Calu3 (cell line): ENCODE results near the gene SMOC2. TPM values are rescaled to one million over a fixed set of nuclear protein-coding genes. Genes with fewer than 3 reads are reported as not detected.

Experiments
- BruUV-seq: library from RNA; stranded (reverse); fragments of 400-500 nt; replicated peaks from 2 replicates; lab custom pipeline; 2021; lab: Mats Ljungman, UMichigan
- CTCF ChIA-PET: fragments of 300-600 bp; sonication (Branson Sonifier 250); formaldehyde crosslinking; loops from one replicate; lab custom pipeline; 2022; ENCODE audit warnings: antibody characterized with exemption; lab: Charles Lee
- DNase-seq: peaks from one replicate; pipeline ENCODE4 v3.0.0; 2022
- H3K27ac Mint-ChIP-seq: one replicate; pipeline ENCODE4 v1.8.0; 2022; ENCODE audit warnings: mixed read lengths; ENCODE audit not compliant: unreplicated experiment
- H3K27me3 Mint-ChIP-seq: one replicate; pipeline ENCODE4 v1.8.0; 2022; ENCODE audit warnings: mixed read lengths; ENCODE audit not compliant: unreplicated experiment
- H3K36me3 Mint-ChIP-seq: one replicate; pipeline ENCODE4 v1.8.0; 2022; ENCODE audit warnings: mild to moderate bottlenecking, moderate library complexity, mixed read lengths; ENCODE audit not compliant: insufficient read depth, unreplicated experiment
- H3K4me1 Mint-ChIP-seq: one replicate; pipeline ENCODE4 v1.8.0; 2022; ENCODE audit warnings: mild to moderate bottlenecking, low read depth, mixed read lengths; ENCODE audit not compliant: unreplicated experiment
- H3K4me3 Mint-ChIP-seq: one replicate; pipeline ENCODE4 v1.8.0; 2022; ENCODE audit warnings: mild to moderate bottlenecking, low read depth, moderate library complexity, mixed read lengths; ENCODE audit not compliant: unreplicated experiment
- H3K9me3 Mint-ChIP-seq: one replicate; pipeline ENCODE4 v1.8.0; 2022; ENCODE audit warnings: low read depth, mixed read lengths; ENCODE audit not compliant: unreplicated experiment
- intact Hi-C: fragments of 100-400 bp; cut with micrococcal nuclease; formaldehyde crosslinking; loops from one replicate; pipeline ENCODE4 v1.10.0; 2022; ENCODE audit not compliant: unreplicated experiment
- total RNA-seq: library from RNA; stranded (reverse); gene quantifications from 2 replicates; pipeline ENCODE4 v1.2.3, GENCODE V29; 2022
- TF ChIP-seq, protein P1 (sequence below): fragments of 200-600 bp; IDR thresholded peaks from one replicate; pipeline ENCODE4 v1.8.0; 2022; ENCODE audit warnings: antibody characterized with exemption; ENCODE audit not compliant: unreplicated experiment

SMOC2 gene
- total RNA-seq, 1 experiment from 2014 or later, result 1.1 TPM

DNA sequence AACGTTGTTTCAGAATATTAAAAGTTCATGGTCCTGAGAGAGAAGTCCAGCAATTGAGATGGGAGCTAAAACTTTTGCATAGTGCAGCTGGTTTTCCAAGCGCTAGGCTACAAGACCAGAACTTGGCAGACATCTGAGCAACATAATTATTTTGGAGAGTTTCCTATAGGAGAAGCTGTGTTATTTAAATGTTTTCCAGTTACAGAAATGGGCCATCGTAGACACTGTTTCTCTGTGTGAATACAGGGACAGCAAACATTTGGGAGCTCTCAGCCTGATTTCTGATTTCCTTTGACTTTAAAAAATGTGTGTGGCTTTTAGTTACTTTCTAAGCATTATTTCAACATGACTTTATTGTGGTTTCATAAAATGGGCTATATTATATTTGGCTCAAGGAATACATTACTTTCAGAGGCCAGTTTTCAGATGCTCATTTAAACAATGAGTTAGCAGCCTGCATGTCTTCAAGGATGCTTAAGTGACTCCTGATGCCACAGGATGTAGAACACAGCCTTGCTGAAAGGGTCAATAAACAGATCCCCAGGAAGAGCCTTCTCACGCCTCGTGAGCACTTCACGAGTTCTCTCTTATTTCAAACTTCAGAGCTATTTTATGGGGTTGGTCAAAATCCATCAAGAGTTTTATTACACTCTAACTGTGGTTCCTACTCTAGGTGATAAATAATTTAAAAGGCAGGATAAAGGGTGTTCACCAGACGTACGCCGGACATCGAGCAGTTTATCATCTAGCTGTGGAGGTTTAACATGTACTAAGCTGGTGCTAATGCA, 193.8 kb downstream of the SMOC2 start:
- no peak overlapping the region for H3K27ac Mint-ChIP-seq
- H3K4me3 Mint-ChIP-seq, result no peak overlapping the region
- intact Hi-C loops, result no loop called here
- H3K36me3 Mint-ChIP-seq, result no peaks in the 10 kb centered on the region
- H3K4me1 Mint-ChIP-seq, result peaks cover 36% of the 10 kb centered on the region
- TF ChIP-seq, protein P1, sequence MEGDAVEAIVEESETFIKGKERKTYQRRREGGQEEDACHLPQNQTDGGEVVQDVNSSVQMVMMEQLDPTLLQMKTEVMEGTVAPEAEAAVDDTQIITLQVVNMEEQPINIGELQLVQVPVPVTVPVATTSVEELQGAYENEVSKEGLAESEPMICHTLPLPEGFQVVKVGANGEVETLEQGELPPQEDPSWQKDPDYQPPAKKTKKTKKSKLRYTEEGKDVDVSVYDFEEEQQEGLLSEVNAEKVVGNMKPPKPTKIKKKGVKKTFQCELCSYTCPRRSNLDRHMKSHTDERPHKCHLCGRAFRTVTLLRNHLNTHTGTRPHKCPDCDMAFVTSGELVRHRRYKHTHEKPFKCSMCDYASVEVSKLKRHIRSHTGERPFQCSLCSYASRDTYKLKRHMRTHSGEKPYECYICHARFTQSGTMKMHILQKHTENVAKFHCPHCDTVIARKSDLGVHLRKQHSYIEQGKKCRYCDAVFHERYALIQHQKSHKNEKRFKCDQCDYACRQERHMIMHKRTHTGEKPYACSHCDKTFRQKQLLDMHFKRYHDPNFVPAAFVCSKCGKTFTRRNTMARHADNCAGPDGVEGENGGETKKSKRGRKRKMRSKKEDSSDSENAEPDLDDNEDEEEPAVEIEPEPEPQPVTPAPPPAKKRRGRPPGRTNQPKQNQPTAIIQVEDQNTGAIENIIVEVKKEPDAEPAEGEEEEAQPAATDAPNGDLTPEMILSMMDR, result no peak
- no peaks in the 10 kb centered on the region for H3K27me3 Mint-ChIP-seq
- BruUV-seq, result no TSS peak
- peaks cover 14% of the 10 kb centered on the region for H3K9me3 Mint-ChIP-seq
- DNase-seq, result no peak
- CTCF ChIA-PET, result no interaction called here

DNA sequence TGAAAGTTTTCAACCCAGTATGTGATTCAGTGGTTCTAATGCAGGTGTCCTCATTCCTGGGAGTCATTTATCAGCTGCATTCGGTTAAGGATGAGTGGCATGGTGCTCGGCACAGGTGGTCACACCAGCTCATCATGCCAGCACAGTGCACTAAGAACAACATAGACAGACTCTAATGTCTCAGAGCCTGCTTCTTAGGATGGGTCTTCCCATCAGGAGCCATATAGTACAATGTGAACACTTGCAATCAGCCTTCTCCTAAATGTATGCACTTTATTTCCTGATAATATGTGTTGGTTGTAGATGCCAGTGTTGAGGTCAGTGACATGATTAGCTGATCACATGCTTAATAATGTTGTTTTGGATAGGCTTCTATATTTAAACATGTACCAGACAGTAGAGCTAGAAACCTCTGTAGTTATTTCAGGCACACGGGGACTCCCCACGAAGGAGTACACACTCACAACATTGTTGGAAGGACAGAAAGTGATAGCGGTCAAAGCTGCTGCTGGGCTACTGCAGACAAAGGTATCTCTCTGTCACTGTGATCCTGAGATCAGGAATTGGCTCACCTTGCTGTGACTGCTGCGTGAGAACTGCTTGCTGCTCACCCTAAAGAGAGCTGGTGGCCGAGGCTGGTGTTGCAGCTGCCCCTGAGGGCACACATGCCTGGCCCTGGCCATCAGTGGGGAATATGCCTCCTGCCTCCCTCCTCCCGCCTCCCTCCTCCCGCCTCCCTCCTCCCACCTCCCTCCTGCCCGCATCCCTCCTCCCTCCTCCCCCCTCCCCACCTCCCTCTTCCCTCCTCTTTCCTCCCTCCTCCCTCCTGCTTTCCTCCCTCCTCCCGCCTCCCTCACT, 195.4 kb downstream of the SMOC2 start:
- no peaks in the 10 kb centered on the region for H3K27me3 Mint-ChIP-seq
- peaks cover 47% of the 10 kb centered on the region for H3K4me1 Mint-ChIP-seq
- peaks cover 12% of the 10 kb centered on the region for H3K9me3 Mint-ChIP-seq
- H3K4me3 Mint-ChIP-seq, result no peak overlapping the region
- BruUV-seq, result no TSS peak
- intact Hi-C loops, result no loop called here
- H3K27ac Mint-ChIP-seq, result no peak overlapping the region
- peak; percentile 25 for DNase-seq
- TF ChIP-seq, protein P1, result no peak
- H3K36me3 Mint-ChIP-seq, result no peaks in the 10 kb centered on the region
- CTCF ChIA-PET, result interaction anchor here (0.6 to 1.5 kb wide), 4 partner anchors 30 to 642 kb away, joined by 3 to 9 read pairs (median 4); no protein-coding TSS in a partner anchor

DNA sequence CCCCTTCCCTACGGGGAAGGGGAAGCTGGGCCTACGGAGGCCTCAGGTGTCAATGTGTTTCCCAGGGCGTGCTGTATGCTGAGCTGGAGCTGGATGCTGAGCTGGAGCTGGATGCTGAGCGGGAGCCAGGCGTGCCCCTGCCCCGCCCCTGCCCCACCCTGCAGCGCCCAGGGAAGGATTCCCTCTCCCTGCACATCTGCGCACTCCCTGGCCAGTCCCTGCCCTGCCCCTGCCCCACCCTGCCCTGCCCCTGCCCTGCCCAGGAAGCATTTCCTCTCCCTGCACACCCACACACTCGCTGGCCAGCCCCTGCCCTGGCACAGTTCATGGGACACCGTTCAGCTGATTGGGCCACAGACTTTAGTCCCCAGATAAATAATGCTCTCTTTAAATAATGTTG, 196.8 kb downstream of the SMOC2 start:
- H3K4me1 Mint-ChIP-seq, result peaks cover 52% of the 10 kb centered on the region
- no peak overlapping the region for H3K27ac Mint-ChIP-seq
- intact Hi-C loops, result no loop called here
- H3K36me3 Mint-ChIP-seq, result no peaks in the 10 kb centered on the region
- no peak overlapping the region for H3K4me3 Mint-ChIP-seq
- H3K27me3 Mint-ChIP-seq, result no peaks in the 10 kb centered on the region
- no TSS peak for BruUV-seq
- TF ChIP-seq, protein P1, result no peak
- DNase-seq, result peak; percentile 38
- CTCF ChIA-PET, result interaction anchor here (0.6 to 0.9 kb wide), 2 partner anchors 50 to 55 kb away, joined by 3 to 5 read pairs; no protein-coding TSS in a partner anchor
- peaks cover 14% of the 10 kb centered on the region for H3K9me3 Mint-ChIP-seq

DNA sequence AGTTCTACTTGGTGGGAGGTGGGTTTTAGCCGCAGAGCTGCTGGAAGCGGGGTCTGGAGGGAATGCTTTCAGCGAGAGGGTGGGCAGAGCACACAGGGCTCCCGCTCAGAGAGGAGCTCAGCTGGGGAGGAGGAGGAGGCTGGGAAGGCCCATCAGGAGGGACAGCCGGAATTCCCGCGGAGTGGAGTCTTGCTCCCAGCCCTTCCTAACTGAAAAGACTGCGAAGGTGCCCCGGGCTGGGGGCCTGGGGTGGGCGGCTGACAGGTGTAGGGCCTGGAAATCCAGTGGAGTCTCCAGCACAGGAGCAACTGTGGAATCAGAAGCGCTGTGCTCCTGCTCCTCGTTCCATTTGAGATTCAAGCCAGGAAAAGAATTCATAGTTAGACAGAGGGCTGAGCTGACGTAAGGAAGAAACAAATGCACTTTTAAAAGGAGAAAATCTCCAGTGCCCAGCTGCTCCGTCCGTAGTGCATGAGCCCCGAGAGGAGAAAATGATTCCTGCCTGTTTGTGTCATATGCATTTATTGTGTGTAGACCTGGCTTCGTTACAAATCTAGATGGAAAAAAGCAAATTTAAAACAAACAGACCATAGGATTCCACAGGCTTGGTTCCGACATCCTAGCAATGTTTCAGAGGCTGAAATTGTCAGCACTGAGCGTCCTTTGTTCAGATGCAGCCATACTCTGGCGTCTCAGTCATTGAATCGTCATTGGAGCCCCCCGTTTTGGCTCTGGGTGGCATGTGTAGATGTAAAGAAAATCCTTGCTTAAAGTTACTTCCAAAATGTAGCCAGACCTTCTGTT, 197.7 kb downstream of the SMOC2 start:
- CTCF ChIA-PET, result interaction anchor here (0.6 kb wide), 1 partner anchor 54 kb away, joined by 3 read pairs; no protein-coding TSS in a partner anchor
- TF ChIP-seq, protein P1, result no peak
- peaks cover 9% of the 10 kb centered on the region for H3K9me3 Mint-ChIP-seq
- DNase-seq, result no peak
- no peaks in the 10 kb centered on the region for H3K27me3 Mint-ChIP-seq
- H3K27ac Mint-ChIP-seq, result no peak overlapping the region
- H3K4me1 Mint-ChIP-seq, result peaks cover 52% of the 10 kb centered on the region
- no peaks in the 10 kb centered on the region for H3K36me3 Mint-ChIP-seq
- no TSS peak for BruUV-seq
- no peak overlapping the region for H3K4me3 Mint-ChIP-seq
- intact Hi-C loops, result no loop called here
